WTC11 (cell line): ENCODE measurements around the gene ZNF423. TPM values are rescaled to one million over a fixed set of nuclear protein-coding genes. Genes with fewer than 3 reads are reported as not detected.

ENCODE experiments used
- ATAC-seq: fragments of 200-7000 bp; cut with Tn5 transposase; 2 replicates; pipeline ENCODE4 v1.10.0; 2021; ENCODE audit warnings: mild to moderate bottlenecking, moderate library complexity
- CTCF ChIA-PET: fragments of 300-600 bp; sonication (Branson Sonifier 250); formaldehyde crosslinking; loops from one replicate; lab custom pipeline; 2021; ENCODE audit warnings: antibody characterized with exemption; lab: Charles Lee
- POLR2A ChIA-PET: fragments of 350-600 bp; sonication (Branson Sonifier 250); formaldehyde crosslinking; loops from one replicate; lab custom pipeline; 2021; ENCODE audit warnings: antibody characterized with exemption; lab: Charles Lee
- DNase-seq: peaks from one replicate; pipeline ENCODE4 v3.0.0; 2021; ENCODE audit warnings: low spot score
- H3K27ac Mint-ChIP-seq: 2 replicates; pipeline ENCODE4 v1.8.0; 2021; ENCODE audit warnings: mixed read lengths
- H3K27me3 Mint-ChIP-seq: 2 replicates; pipeline ENCODE4 v1.8.0; 2021; ENCODE audit warnings: low read depth, mild to moderate bottlenecking, moderate library complexity, mixed read lengths
- H3K36me3 Mint-ChIP-seq: 2 replicates; pipeline ENCODE4 v1.8.0; 2021; ENCODE audit warnings: mixed read lengths
- H3K4me1 Mint-ChIP-seq: 2 replicates; pipeline ENCODE4 v1.8.0; 2022; ENCODE audit warnings: mixed read lengths
- H3K4me3 Mint-ChIP-seq: 2 replicates; pipeline ENCODE4 v1.8.0; 2021; ENCODE audit warnings: mild to moderate bottlenecking, moderate library complexity, mixed read lengths
- H3K9me3 Mint-ChIP-seq: 2 replicates; pipeline ENCODE4 v1.8.0; 2021; ENCODE audit warnings: mixed read lengths
- ARID4B ChIP-seq: sonication (generic); formaldehyde crosslinking; IDR thresholded peaks from 2 replicates; pipeline ENCODE4 v1.8.0; 2023; ENCODE audit warnings: missing genetic modification reagents, mild to moderate bottlenecking, borderline replicate concordance
- ATF3 ChIP-seq: sonication (generic); formaldehyde crosslinking; conservative IDR thresholded peaks from 2 replicates; pipeline ENCODE4 v1.8.1; 2022; ENCODE audit warnings: mild to moderate bottlenecking, missing genetic modification reagents
- ERG ChIP-seq: fragments of 250-450 bp; sonication (Bioruptor Pico); IDR thresholded peaks from 2 replicates; pipeline ENCODE4 v1.8.0; 2021; ENCODE audit warnings: mild to moderate bottlenecking
- ETV6 ChIP-seq: sonication (generic); formaldehyde crosslinking; IDR thresholded peaks from 2 replicates; pipeline ENCODE4 v1.8.1; 2022; ENCODE audit warnings: mild to moderate bottlenecking, missing genetic modification reagents
- FOXP1 ChIP-seq: sonication (generic); formaldehyde crosslinking; IDR thresholded peaks from 2 replicates; pipeline ENCODE4 v1.8.0; 2022; ENCODE audit warnings: missing genetic modification reagents, mild to moderate bottlenecking, moderate library complexity, borderline replicate concordance
- GABPB1 ChIP-seq: sonication (generic); formaldehyde crosslinking; IDR thresholded peaks from 2 replicates; pipeline ENCODE4 v1.8.1; 2023; ENCODE audit warnings: mild to moderate bottlenecking, missing genetic modification reagents
- GTF2I ChIP-seq: fragments of 250-450 bp; sonication (Bioruptor Pico); conservative IDR thresholded peaks from 2 replicates; pipeline ENCODE4 v1.4.0; 2021; ENCODE audit warnings: mild to moderate bottlenecking
- JAZF1 ChIP-seq: fragments of 250-450 bp; sonication (Bioruptor Pico); IDR thresholded peaks from 2 replicates; pipeline ENCODE4 v1.9.0; 2021; ENCODE audit warnings: moderate library complexity, mild to moderate bottlenecking, inconsistent platforms
- JUN ChIP-seq: sonication (generic); formaldehyde crosslinking; IDR thresholded peaks from 2 replicates; pipeline ENCODE4 v1.8.0; 2023; ENCODE audit warnings: mild to moderate bottlenecking, missing genetic modification reagents
- PREB ChIP-seq: sonication (generic); formaldehyde crosslinking; IDR thresholded peaks from 2 replicates; pipeline ENCODE4 v1.8.1; 2022; ENCODE audit warnings: mild to moderate bottlenecking, missing genetic modification reagents, moderate library complexity, borderline replicate concordance
- RORB ChIP-seq: fragments of 250-450 bp; sonication (Bioruptor Pico); IDR thresholded peaks from 2 replicates; pipeline ENCODE4 v1.9.0; 2021; ENCODE audit warnings: mild to moderate bottlenecking
- SMAD4 ChIP-seq: sonication (generic); formaldehyde crosslinking; IDR thresholded peaks from 2 replicates; pipeline ENCODE4 v1.8.0; 2022; ENCODE audit warnings: mild to moderate bottlenecking, missing genetic modification reagents
- SP1 ChIP-seq: sonication (generic); formaldehyde crosslinking; conservative IDR thresholded peaks from 2 replicates; pipeline ENCODE4 v1.8.1; 2022; ENCODE audit warnings: missing genetic modification reagents
- ZBTB21 ChIP-seq: sonication (generic); formaldehyde crosslinking; IDR thresholded peaks from 2 replicates; pipeline ENCODE4 v1.8.1; 2023; ENCODE audit warnings: mild to moderate bottlenecking, missing genetic modification reagents, borderline replicate concordance
- ZNF317 ChIP-seq: sonication (generic); formaldehyde crosslinking; IDR thresholded peaks from 2 replicates; pipeline ENCODE4 v1.8.1; 2023; ENCODE audit warnings: low read depth, mild to moderate bottlenecking, moderate library complexity, missing genetic modification reagents, borderline replicate concordance
- total RNA-seq: library from RNA; stranded (reverse); gene quantifications from 3 replicates; pipeline ENCODE4 v1.2.3, GENCODE V29; 2021
- TF ChIP-seq, protein P1 (sequence below): sonication (generic); formaldehyde crosslinking; IDR thresholded peaks from 2 replicates; pipeline ENCODE4 v1.8.1; 2023; ENCODE audit warnings: mild to moderate bottlenecking, missing genetic modification reagents, moderate library complexity
- TF ChIP-seq, protein P2 (sequence below): sonication (generic); formaldehyde crosslinking; IDR thresholded peaks from 2 replicates; pipeline ENCODE4 v1.8.0; 2022; ENCODE audit warnings: mild to moderate bottlenecking, missing genetic modification reagents
- TF ChIP-seq, protein P3 (sequence below): fragments of 250-450 bp; sonication (Bioruptor Pico); IDR thresholded peaks from 2 replicates; pipeline ENCODE4 v2.1.2; 2022; ENCODE audit warnings: mild to moderate bottlenecking, moderate library complexity

ZNF423 gene
- total RNA-seq, 1 experiment from 2014 or later = 38.8 TPM

DNA sequence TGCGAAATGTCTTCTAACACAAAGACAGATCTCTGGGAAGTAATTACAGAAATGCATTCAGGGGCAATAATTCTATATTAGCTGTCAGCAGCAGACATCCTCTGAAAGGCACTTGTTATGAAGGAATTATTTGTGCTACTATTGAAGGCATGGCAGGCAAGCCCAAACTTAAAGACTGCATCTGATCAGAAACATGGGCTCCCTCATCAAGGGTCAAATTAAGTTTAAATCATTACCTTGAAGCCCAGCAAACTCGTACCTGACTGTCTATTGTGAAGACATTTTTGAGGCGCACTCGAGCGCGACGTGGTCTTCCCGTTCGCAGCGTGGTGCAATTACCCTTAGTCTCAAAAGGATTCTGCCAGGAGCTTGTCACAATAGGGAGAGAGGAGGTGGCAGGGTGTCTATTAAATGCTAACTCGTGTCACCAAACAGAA is 110.6 kb downstream of the ZNF423 start:
- Mint-ChIP-seq H3K4me1 (peaks cover 49% of the 10 kb centered on the region), H3K27me3 (no peaks in the 10 kb centered on the region), H3K27ac (no peak overlapping the region), H3K9me3 (no peaks in the 10 kb centered on the region), H3K4me3 (no peak overlapping the region)
- POLR2A ChIA-PET = no interaction called here
- DNase-seq = no peak
- no peak for ATAC-seq
- no peak for TF ChIP-seq JUN (CRISPR knock-in tag)
- TF ChIP-seq, all 79 proteins: peak for 0
- H3K36me3 Mint-ChIP-seq = no peaks in the 10 kb centered on the region
- CTCF ChIA-PET = interaction anchor here (1.7 kb wide), 1 partner anchor 9 kb away, joined by 6 read pairs; no protein-coding TSS in a partner anchor

- DNase-seq (no peak), ATAC-seq (no peak)
- no peak overlapping the region for H3K4me3 Mint-ChIP-seq
- no peaks in the 10 kb centered on the region for H3K9me3 Mint-ChIP-seq
- no peak overlapping the region; the same call in 1 of the 2 replicates for H3K27ac Mint-ChIP-seq
- TF ChIP-seq SP1 (CRISPR knock-in tag) (no peak), ATF3 (CRISPR knock-in tag) (no peak), ZNF317 (no peak), SMAD4 (CRISPR knock-in tag) (no peak), ETV6 (CRISPR knock-in tag) (no peak), RORB (CRISPR knock-in tag) (no peak), JAZF1 (no peak), ARID4B (CRISPR knock-in tag) (no peak), ERG (CRISPR knock-in tag) (no peak)
- TF ChIP-seq, protein P1, sequence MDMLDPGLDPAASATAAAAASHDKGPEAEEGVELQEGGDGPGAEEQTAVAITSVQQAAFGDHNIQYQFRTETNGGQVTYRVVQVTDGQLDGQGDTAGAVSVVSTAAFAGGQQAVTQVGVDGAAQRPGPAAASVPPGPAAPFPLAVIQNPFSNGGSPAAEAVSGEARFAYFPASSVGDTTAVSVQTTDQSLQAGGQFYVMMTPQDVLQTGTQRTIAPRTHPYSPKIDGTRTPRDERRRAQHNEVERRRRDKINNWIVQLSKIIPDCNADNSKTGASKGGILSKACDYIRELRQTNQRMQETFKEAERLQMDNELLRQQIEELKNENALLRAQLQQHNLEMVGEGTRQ (CRISPR knock-in tag) = no peak
- ChIA-PET POLR2A (no interaction called here), CTCF (interaction anchor here (1.7 kb wide), 1 partner anchor 10 kb away, joined by 6 read pairs; no protein-coding TSS in a partner anchor)
- H3K36me3 Mint-ChIP-seq = no peaks in the 10 kb centered on the region
- H3K4me1 Mint-ChIP-seq = peaks cover 47% of the 10 kb centered on the region
- no peaks in the 10 kb centered on the region for H3K27me3 Mint-ChIP-seq
Observed at GRCh38 chr16:49744244-49745220, 111.4 kb downstream of the ZNF423 start.

- no peak for ATAC-seq
Observed at GRCh38 chr16:49743658-49744057, 112.3 kb downstream of the ZNF423 start.

More at GRCh38 chr16:49743658-49744057, 112.3 kb downstream of the ZNF423 start:
- POLR2A ChIA-PET = no interaction called here
- DNase-seq = no peak
- Mint-ChIP-seq H3K27ac (no peak overlapping the region), H3K36me3 (no peaks in the 10 kb centered on the region), H3K9me3 (no peaks in the 10 kb centered on the region), H3K27me3 (no peaks in the 10 kb centered on the region), H3K4me1 (peaks cover 40% of the 10 kb centered on the region), H3K4me3 (no peak overlapping the region)
- CTCF ChIA-PET = interaction anchor here (1.2 to 1.3 kb wide), 2 partner anchors 11 to 103 kb away, joined by 3 read pairs; no protein-coding TSS in a partner anchor
- no peak for TF ChIP-seq GTF2I
- no peak for TF ChIP-seq FOXP1 (CRISPR knock-in tag)
- TF ChIP-seq, protein P2, sequence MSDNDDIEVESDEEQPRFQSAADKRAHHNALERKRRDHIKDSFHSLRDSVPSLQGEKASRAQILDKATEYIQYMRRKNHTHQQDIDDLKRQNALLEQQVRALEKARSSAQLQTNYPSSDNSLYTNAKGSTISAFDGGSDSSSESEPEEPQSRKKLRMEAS (CRISPR knock-in tag) = no peak
- no peak for TF ChIP-seq PREB
- no peak for TF ChIP-seq ZBTB21 (CRISPR knock-in tag)
- TF ChIP-seq, protein P3, sequence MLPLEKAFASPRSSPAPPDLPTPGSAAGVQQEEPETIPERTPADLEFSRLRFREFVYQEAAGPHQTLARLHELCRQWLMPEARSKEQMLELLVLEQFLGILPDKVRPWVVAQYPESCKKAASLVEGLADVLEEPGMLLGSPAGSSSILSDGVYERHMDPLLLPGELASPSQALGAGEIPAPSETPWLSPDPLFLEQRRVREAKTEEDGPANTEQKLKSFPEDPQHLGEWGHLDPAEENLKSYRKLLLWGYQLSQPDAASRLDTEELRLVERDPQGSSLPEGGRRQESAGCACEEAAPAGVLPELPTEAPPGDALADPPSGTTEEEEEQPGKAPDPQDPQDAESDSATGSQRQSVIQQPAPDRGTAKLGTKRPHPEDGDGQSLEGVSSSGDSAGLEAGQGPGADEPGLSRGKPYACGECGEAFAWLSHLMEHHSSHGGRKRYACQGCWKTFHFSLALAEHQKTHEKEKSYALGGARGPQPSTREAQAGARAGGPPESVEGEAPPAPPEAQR (CRISPR knock-in tag) = no peak
- TF ChIP-seq GABPB1 (CRISPR knock-in tag) = no peak
